Tibial nerve (tissue), 4 donors: ENCODE results near the gene COBL. TPM values are rescaled to one million over a fixed set of nuclear protein-coding genes. Genes with fewer than 3 reads are reported as not detected.

ENCODE experiments used
- DNase-seq, 2 donors: peaks; one replicate each; pipeline ENCODE4 v3.0.0-alpha.2; 2019; ENCODE audit warnings: low spot score in 2 of 2
- H3K27ac ChIP-seq, 4 donors: fragments of 200-600 bp; sonication (generic) in 3 of 4; one replicate each; pipeline ENCODE4 v1.5.1; 2017 to 2019; ENCODE audit warnings: mild to moderate bottlenecking in 1 of 4
- H3K27me3 ChIP-seq, 2 donors: fragments of 200-600 bp; sonication (generic) in 1 of 2; one replicate each; pipeline versions ENCODE4 v1.5.1 to v1.6.0; 2017 to 2019
- H3K36me3 ChIP-seq, 3 donors: fragments of 200-600 bp; sonication (generic); one replicate each; pipeline ENCODE4 v1.5.1; 2018 to 2019
- H3K4me1 ChIP-seq, 4 donors: fragments of 200-600 bp; sonication (generic) in 3 of 4; one replicate each; pipeline ENCODE4 v1.5.1; 2017 to 2019
- H3K4me3 ChIP-seq, 4 donors: fragments of 200-600 bp; sonication (generic) in 3 of 4; one replicate each; pipeline ENCODE4 v1.5.1; 2017 to 2019; ENCODE audit warnings: mild to moderate bottlenecking in 1 of 4, moderate library complexity in 1 of 4
- H3K9me3 ChIP-seq, 4 donors: fragments of 200-600 bp; sonication (generic) in 3 of 4; one replicate each; pipeline ENCODE4 v1.5.1; 2017 to 2019
- CTCF ChIP-seq, 5 experiments: fragments of 200-600 bp in 3 of 5; fragments of 450-650 bp in 2 of 5; sonication (generic) in 3 of 5; IDR thresholded peaks; one replicate each; pipeline ENCODE4 v1.5.1; 2016 to 2019; ENCODE audit warnings: antibody characterized with exemption in 5 of 5, mild to moderate bottlenecking in 3 of 5, moderate library complexity in 2 of 5
- EP300 ChIP-seq, 2 donors: sonication (generic); formaldehyde crosslinking; IDR thresholded peaks; one replicate each; pipeline ENCODE4 v1.6.1; 2017; ENCODE audit warnings: antibody characterized with exemption in 2 of 2, mild to moderate bottlenecking in 1 of 2
- POLR2A ChIP-seq, 2 donors: fragments of 450-650 bp; IDR thresholded peaks; one replicate each; pipeline ENCODE4 v1.6.1; 2017; ENCODE audit warnings: antibody characterized with exemption in 2 of 2, mild to moderate bottlenecking in 2 of 2, moderate library complexity in 2 of 2
- WGBS, 2 donors: methylation state at CpG; one replicate each; pipeline ENCODE4 v1.1.5; 2018; 5-methylcytosine and 5-hydroxymethylcytosine counted together
- total RNA-seq, 4 donors: library from RNA; depleted of rRNA; stranded (reverse); fragments of >200 nt; gene quantifications; one replicate each; pipeline ENCODE4 v1.1.0, GENCODE V29; 2016

Gene COBL
- total RNA-seq, 4 donors from 2014 or later = 6.3 to 18.1 (median 8.1) TPM

- Histone ChIP-seq H3K36me3 (no peaks in the 10 kb centered on the region), H3K4me1 (peaks cover 0 to 12% (median 0%) of the 10 kb centered on the region in 4 donors), H3K27me3 (no peaks in the 10 kb centered on the region), H3K27ac (no peak overlapping the region), H3K4me3 (no peak overlapping the region), H3K9me3 (no peaks in the 10 kb centered on the region)
- WGBS, 2 donors = 86 to 91% methylated on average over 8 of the region's 8 CpGs
- TF ChIP-seq POLR2A (IDR thresholded peaks at IDR 0.05) = no peak
- no peak for TF ChIP-seq EP300 (IDR thresholded peaks at IDR 0.05)
- TF ChIP-seq CTCF (IDR thresholded peaks at IDR 0.05) = no peak
- no peak for DNase-seq
Measured at GRCh38 chr7:51129527-51130472, 186.8 kb downstream of the COBL start.

- WGBS, 2 donors = 91 to 94% methylated on average over 14 to 16 of the region's 16 CpGs
- Histone ChIP-seq H3K27ac (no peak overlapping the region), H3K9me3 (no peaks in the 10 kb centered on the region), H3K4me1 (peaks cover 0 to 7% (median 2%) of the 10 kb centered on the region in 4 donors), H3K36me3 (no peaks in the 10 kb centered on the region), H3K4me3 (no peak overlapping the region), H3K27me3 (no peaks in the 10 kb centered on the region)
- TF ChIP-seq POLR2A (IDR thresholded peaks at IDR 0.05) (no peak), CTCF (IDR thresholded peaks at IDR 0.05) (no peak), EP300 (IDR thresholded peaks at IDR 0.05) (no peak)
- DNase-seq = no peak
Measured at GRCh38 chr7:51128545-51129435, 187.8 kb downstream of the COBL start.

- DNase-seq = no peak
- TF ChIP-seq POLR2A (IDR thresholded peaks at IDR 0.05) = no peak
- TF ChIP-seq CTCF (IDR thresholded peaks at IDR 0.05) = no peak
- no peak for TF ChIP-seq EP300 (IDR thresholded peaks at IDR 0.05)
- Histone ChIP-seq H3K4me3 (no peak overlapping the region), H3K36me3 (no peaks in the 10 kb centered on the region), H3K27ac (peak overlapping the region in 2 of 4 donors; percentile 26 to 49), H3K9me3 (no peaks in the 10 kb centered on the region), H3K27me3 (no peaks in the 10 kb centered on the region), H3K4me1 (peaks cover 0 to 7% (median 4%) of the 10 kb centered on the region in 4 donors)
- 20 to 36% methylated on average over 3 of the region's 3 CpGs for WGBS, 2 donors
Measured at GRCh38 chr7:51127618-51127904, 189.0 kb downstream of the COBL start.

GRCh38 chr7:51126813-51127617, 189.6 kb downstream of the COBL start:
- no peaks in the 10 kb centered on the region for H3K36me3 ChIP-seq
- H3K4me3 ChIP-seq = no peak overlapping the region
- H3K27ac ChIP-seq = peak overlapping the region in 2 of 4 donors; percentile 26 to 49
- TF ChIP-seq EP300 (IDR thresholded peaks at IDR 0.05) = no peak
- no peak for TF ChIP-seq CTCF (IDR thresholded peaks at IDR 0.05)
- no peak for TF ChIP-seq POLR2A (IDR thresholded peaks at IDR 0.05)
- H3K4me1 ChIP-seq = peaks cover 0 to 11% (median 4%) of the 10 kb centered on the region in 4 donors
- no peaks in the 10 kb centered on the region for H3K9me3 ChIP-seq
- DNase-seq = no peak
- WGBS, 2 donors = 91 to 93% methylated on average over 19 of the region's 19 CpGs
- H3K27me3 ChIP-seq = no peaks in the 10 kb centered on the region
